Lower leg skin (tissue), 3 donors: ENCODE data around the gene ERG.

ENCODE experiments used
- POLR2A ChIP-seq, 2 donors: fragments of 450-650 bp; IDR thresholded peaks; one replicate each; pipeline ENCODE4 v1.6.1; 2016 to 2017; ENCODE audit warnings: antibody characterized with exemption in 2 of 2, mild to moderate bottlenecking in 1 of 2, moderate library complexity in 1 of 2
- TF ChIP-seq, protein P1 (sequence below), 3 donors: fragments of 450-650 bp; IDR thresholded peaks; one replicate each; pipeline ENCODE4 v1.5.1; 2016; ENCODE audit warnings: antibody characterized with exemption in 3 of 3, mild to moderate bottlenecking in 3 of 3, moderate library complexity in 2 of 3

DNA sequence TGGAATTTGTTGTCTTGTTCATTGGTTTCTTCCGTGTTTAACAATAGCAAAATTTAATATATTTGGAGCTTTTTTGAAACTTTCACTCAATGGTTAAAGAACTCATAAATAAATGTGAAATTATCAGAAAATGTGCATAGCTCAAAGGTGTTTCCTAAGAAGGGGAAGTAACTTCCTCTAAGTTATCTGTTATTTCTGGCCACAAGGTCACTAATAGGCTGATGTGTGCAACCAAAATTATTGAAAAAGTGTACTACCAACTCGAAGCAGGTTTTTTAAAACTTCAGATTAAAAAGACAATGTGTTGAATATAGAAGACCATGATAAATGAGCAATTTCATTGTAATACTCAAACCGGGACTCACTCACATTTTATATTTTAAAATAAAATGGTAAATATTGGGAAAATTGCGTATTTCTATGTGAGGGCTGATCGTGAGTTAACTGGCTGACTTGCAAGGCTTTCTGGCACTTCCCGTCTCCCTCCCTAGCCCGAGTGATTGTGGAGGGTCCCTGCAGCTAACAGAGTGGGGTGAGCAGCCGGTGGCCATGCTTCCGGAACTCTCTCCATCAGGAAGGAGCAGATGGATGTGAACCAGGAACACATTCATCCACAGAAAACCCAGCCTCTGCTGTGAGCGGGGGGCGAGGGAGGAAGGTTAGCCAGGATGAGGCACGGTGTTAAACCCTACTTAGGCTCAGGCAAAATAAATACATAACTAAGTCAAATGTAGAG is 96.9 kb downstream of the ERG start:
- TF ChIP-seq POLR2A (IDR thresholded peaks at IDR 0.05) = no peak
- TF ChIP-seq, protein P1, sequence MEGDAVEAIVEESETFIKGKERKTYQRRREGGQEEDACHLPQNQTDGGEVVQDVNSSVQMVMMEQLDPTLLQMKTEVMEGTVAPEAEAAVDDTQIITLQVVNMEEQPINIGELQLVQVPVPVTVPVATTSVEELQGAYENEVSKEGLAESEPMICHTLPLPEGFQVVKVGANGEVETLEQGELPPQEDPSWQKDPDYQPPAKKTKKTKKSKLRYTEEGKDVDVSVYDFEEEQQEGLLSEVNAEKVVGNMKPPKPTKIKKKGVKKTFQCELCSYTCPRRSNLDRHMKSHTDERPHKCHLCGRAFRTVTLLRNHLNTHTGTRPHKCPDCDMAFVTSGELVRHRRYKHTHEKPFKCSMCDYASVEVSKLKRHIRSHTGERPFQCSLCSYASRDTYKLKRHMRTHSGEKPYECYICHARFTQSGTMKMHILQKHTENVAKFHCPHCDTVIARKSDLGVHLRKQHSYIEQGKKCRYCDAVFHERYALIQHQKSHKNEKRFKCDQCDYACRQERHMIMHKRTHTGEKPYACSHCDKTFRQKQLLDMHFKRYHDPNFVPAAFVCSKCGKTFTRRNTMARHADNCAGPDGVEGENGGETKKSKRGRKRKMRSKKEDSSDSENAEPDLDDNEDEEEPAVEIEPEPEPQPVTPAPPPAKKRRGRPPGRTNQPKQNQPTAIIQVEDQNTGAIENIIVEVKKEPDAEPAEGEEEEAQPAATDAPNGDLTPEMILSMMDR (IDR thresholded peaks at IDR 0.05) = no peak
